ENCODE measurements around the gene EXT2. TPM values are rescaled to one million over a fixed set of nuclear protein-coding genes. Genes with fewer than 3 reads are reported as not detected.

The EXT2 gene
- total and polyA plus RNA-seq, 3 donors from 2014 or later: 47.5 to 71.2 (median 60.9) TPM

- TF ChIP-seq POLR2A (IDR thresholded peaks at IDR 0.05): no peak
- no peak for TF ChIP-seq CTCF (IDR thresholded peaks at IDR 0.05)
- Histone ChIP-seq H3K9me3 (no peaks in the 10 kb centered on the region), H3K4me1 (no peaks in the 10 kb centered on the region), H3K36me3 (ENCODE audit: low read depth, missing control alignments) (no peaks in the 10 kb centered on the region), H3K27ac (no peak overlapping the region), H3K27me3 (no peaks in the 10 kb centered on the region), H3K4me3 (no peak overlapping the region)
- WGBS, 2 donors: 79 to 91% methylated on average over 6 to 7 of the region's 7 CpGs
- no peak for DNase-seq
- intact Hi-C loops (cut with DNase I; ENCODE audit: low total_unique reads): no loop called here
These were observed 48.8 kb downstream of the EXT2 start for GRCh38 chr11:44143987-44144909.

- Histone ChIP-seq H3K9me3 (no peaks in the 10 kb centered on the region), H3K27ac (no peak overlapping the region), H3K36me3 (ENCODE audit: low read depth, missing control alignments) (no peaks in the 10 kb centered on the region), H3K4me1 (no peaks in the 10 kb centered on the region), H3K27me3 (no peaks in the 10 kb centered on the region), H3K4me3 (no peak overlapping the region)
- TF ChIP-seq CTCF (IDR thresholded peaks at IDR 0.05): no peak
- no peak for TF ChIP-seq POLR2A (IDR thresholded peaks at IDR 0.05)
- no peak for DNase-seq
- 89% methylated on average over 3 of the region's 3 CpGs for WGBS, 2 donors
- intact Hi-C loops (cut with DNase I; ENCODE audit: low total_unique reads): no loop called here
These were observed 49.7 kb downstream of the EXT2 start for GRCh38 chr11:44145011-44145775.

GRCh38 chr11:44146931-44147330 lies 51.5 kb downstream of the EXT2 start:
- DNase-seq: no peak
- TF ChIP-seq CTCF (IDR thresholded peaks at IDR 0.05) (no peak), POLR2A (IDR thresholded peaks at IDR 0.05) (no peak)
- WGBS, 2 donors: 95 to 100% methylated on average over 2 of the region's 2 CpGs

GRCh38 chr11:44147751-44148150 lies 52.3 kb downstream of the EXT2 start:
- intact Hi-C loops (cut with DNase I; ENCODE audit: low total_unique reads): no loop called here
- no peaks in the 10 kb centered on the region for H3K27me3 ChIP-seq
- WGBS, 2 donors: 82 to 91% methylated on average over 3 of the region's 3 CpGs

More at GRCh38 chr11:44146931-44147330, 51.5 kb downstream of the EXT2 start:
- Histone ChIP-seq H3K9me3 (no peaks in the 10 kb centered on the region), H3K27me3 (no peaks in the 10 kb centered on the region), H3K4me3 (no peak overlapping the region), H3K4me1 (no peaks in the 10 kb centered on the region), H3K27ac (no peak overlapping the region), H3K36me3 (ENCODE audit: low read depth, missing control alignments) (no peaks in the 10 kb centered on the region)
- intact Hi-C loops (cut with DNase I; ENCODE audit: low total_unique reads): no loop called here

More at GRCh38 chr11:44147751-44148150, 52.3 kb downstream of the EXT2 start:
- TF ChIP-seq CTCF (IDR thresholded peaks at IDR 0.05) (no peak), POLR2A (IDR thresholded peaks at IDR 0.05) (no peak)
- H3K9me3 ChIP-seq: no peaks in the 10 kb centered on the region
- no peaks in the 10 kb centered on the region for H3K4me1 ChIP-seq
- no peaks in the 10 kb centered on the region for H3K36me3 ChIP-seq (ENCODE audit: low read depth, missing control alignments)
- H3K4me3 ChIP-seq: no peak overlapping the region
- no peak overlapping the region for H3K27ac ChIP-seq
- no peak for DNase-seq

Data from testis (tissue), 3 donors.